Neural progenitor cell (in vitro differentiated cells): ENCODE measurements around the gene TRIM44. TPM values are rescaled to one million over a fixed set of nuclear protein-coding genes. Genes with fewer than 3 reads are reported as not detected.
A peak's percentile ranks its signal among the peaks of the same experiment; 100 is the strongest.

Source experiments
- DNase-seq: peaks from one replicate; pipeline ENCODE4 v3.0.0-alpha.2; 2016; ENCODE audit warnings: low spot score
- H2AFZ ChIP-seq: fragments of 200-600 bp; sonication (generic); replicated peaks from 2 replicates; pipeline ENCODE4 v1.6.1; 2016; ENCODE audit warnings: antibody characterized with exemption
- H3F3A ChIP-seq: fragments of 200-600 bp; sonication (generic); 2 replicates; pipeline ENCODE4 v1.6.1; 2016; ENCODE audit warnings: antibody characterized with exemption, low read depth
- H3K27ac ChIP-seq: fragments of 200-600 bp; sonication (generic); 2 replicates; pipeline ENCODE4 v1.5.1; 2016; ENCODE audit warnings: mild to moderate bottlenecking
- H3K27me3 ChIP-seq: fragments of 200-600 bp; sonication (generic); 2 replicates; pipeline ENCODE4 v1.6.1; 2016; ENCODE audit warnings: mild to moderate bottlenecking, moderate library complexity
- H3K36me3 ChIP-seq: fragments of 200-600 bp; sonication (generic); 2 replicates; pipeline ENCODE4 v1.5.1; 2016
- H3K4me1 ChIP-seq: fragments of 200-600 bp; sonication (generic); 2 replicates; pipeline ENCODE4 v1.6.1; 2016; ENCODE audit warnings: mixed run types
- H3K4me2 ChIP-seq: fragments of 200-600 bp; sonication (generic); 2 replicates; pipeline ENCODE4 v1.6.1; 2016
- H3K4me3 ChIP-seq: fragments of 200-600 bp; sonication (generic); 2 replicates; pipeline ENCODE4 v1.5.1; 2016
- H3K79me2 ChIP-seq: fragments of 200-600 bp; sonication (generic); 2 replicates; pipeline ENCODE4 v1.6.1; 2016; ENCODE audit warnings: low read depth
- H3K9ac ChIP-seq: fragments of 200-600 bp; sonication (generic); 2 replicates; pipeline ENCODE4 v1.6.1; 2016
- H3K9me3 ChIP-seq: fragments of 200-600 bp; sonication (generic); 2 replicates; pipeline ENCODE4 v1.5.1; 2016; ENCODE audit warnings: low read depth
- H4K20me1 ChIP-seq: fragments of 200-600 bp; sonication (generic); 2 replicates; pipeline ENCODE4 v1.6.1; 2016; ENCODE audit warnings: low read depth
- H3K27ac Mint-ChIP-seq: 3 replicates; pipeline ENCODE4 v1.8.0; 2021; ENCODE audit warnings: mixed read lengths
- H3K27me3 Mint-ChIP-seq: 2 replicates; pipeline ENCODE4 v1.8.0; 2022; ENCODE audit warnings: low read depth, mild to moderate bottlenecking, inconsistent platforms, moderate library complexity, mixed read lengths; ENCODE audit not compliant: insufficient read depth
- H3K36me3 Mint-ChIP-seq: 3 replicates; pipeline ENCODE4 v1.8.0; 2021; ENCODE audit warnings: mixed read lengths
- H3K4me1 Mint-ChIP-seq: 3 replicates; pipeline ENCODE4 v1.8.0; 2021; ENCODE audit warnings: mixed read lengths
- H3K4me3 Mint-ChIP-seq: 3 replicates; pipeline ENCODE4 v1.8.0; 2021; ENCODE audit warnings: mild to moderate bottlenecking, moderate library complexity, mixed read lengths
- H3K9me3 Mint-ChIP-seq: 3 replicates; pipeline ENCODE4 v1.8.0; 2020; ENCODE audit warnings: mixed read lengths
- EZH2 ChIP-seq: fragments of 200-600 bp; sonication (generic); IDR thresholded peaks from 2 replicates; pipeline ENCODE4 v1.6.1; 2017; ENCODE audit warnings: antibody characterized with exemption, mild to moderate bottlenecking, moderate library complexity
- EZH2phosphoT487 ChIP-seq: fragments of 200-600 bp; sonication (generic); IDR thresholded peaks from 2 replicates; pipeline ENCODE4 v1.6.1; 2017; ENCODE audit warnings: antibody characterized with exemption
- total RNA-seq: library from RNA; depleted of rRNA; stranded (reverse); fragments of >200 nt; gene quantifications from 2 replicates; pipeline ENCODE4 v1.2.3, GENCODE V29; 2015; ENCODE audit warnings: low replicate concordance
- TF ChIP-seq, protein P1 (sequence below): fragments of 200-600 bp; sonication (generic); IDR thresholded peaks from 2 replicates; pipeline ENCODE4 v1.5.1; 2017; ENCODE audit warnings: antibody characterized with exemption, mild to moderate bottlenecking

Gene TRIM44
- total RNA-seq, 1 donor from 2014 or later, result 44.1 TPM

- no peaks in the 10 kb centered on the region for H3K36me3 ChIP-seq
- no peak overlapping the region for H3K27ac ChIP-seq
- peaks cover 8% of the 10 kb centered on the region for H3K36me3 Mint-ChIP-seq
- no peaks in the 10 kb centered on the region for H3K79me2 ChIP-seq
- peaks cover 16% of the 10 kb centered on the region for H3K4me1 Mint-ChIP-seq
- DNase-seq, result no peak
- no peaks in the 10 kb centered on the region for H3K9me3 ChIP-seq
- no peak overlapping the region for H3K4me3 ChIP-seq
- TF ChIP-seq EZH2, result no peak
- TF ChIP-seq, protein P1, sequence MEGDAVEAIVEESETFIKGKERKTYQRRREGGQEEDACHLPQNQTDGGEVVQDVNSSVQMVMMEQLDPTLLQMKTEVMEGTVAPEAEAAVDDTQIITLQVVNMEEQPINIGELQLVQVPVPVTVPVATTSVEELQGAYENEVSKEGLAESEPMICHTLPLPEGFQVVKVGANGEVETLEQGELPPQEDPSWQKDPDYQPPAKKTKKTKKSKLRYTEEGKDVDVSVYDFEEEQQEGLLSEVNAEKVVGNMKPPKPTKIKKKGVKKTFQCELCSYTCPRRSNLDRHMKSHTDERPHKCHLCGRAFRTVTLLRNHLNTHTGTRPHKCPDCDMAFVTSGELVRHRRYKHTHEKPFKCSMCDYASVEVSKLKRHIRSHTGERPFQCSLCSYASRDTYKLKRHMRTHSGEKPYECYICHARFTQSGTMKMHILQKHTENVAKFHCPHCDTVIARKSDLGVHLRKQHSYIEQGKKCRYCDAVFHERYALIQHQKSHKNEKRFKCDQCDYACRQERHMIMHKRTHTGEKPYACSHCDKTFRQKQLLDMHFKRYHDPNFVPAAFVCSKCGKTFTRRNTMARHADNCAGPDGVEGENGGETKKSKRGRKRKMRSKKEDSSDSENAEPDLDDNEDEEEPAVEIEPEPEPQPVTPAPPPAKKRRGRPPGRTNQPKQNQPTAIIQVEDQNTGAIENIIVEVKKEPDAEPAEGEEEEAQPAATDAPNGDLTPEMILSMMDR, result no peak
- no peak for TF ChIP-seq EZH2phosphoT487
- no peaks in the 10 kb centered on the region for H4K20me1 ChIP-seq
- H3K4me1 ChIP-seq, result peaks cover 7% of the 10 kb centered on the region
- H3F3A ChIP-seq, result no peaks in the 10 kb centered on the region
- H3K9me3 Mint-ChIP-seq, result peaks cover 2% of the 10 kb centered on the region
- no peak overlapping the region for H3K27ac Mint-ChIP-seq
- H3K4me2 ChIP-seq, result no peak overlapping the region
- H3K9ac ChIP-seq, result no peak overlapping the region
- no peak overlapping the region for H3K4me3 Mint-ChIP-seq
- H3K27me3 Mint-ChIP-seq, result peaks cover 3% of the 10 kb centered on the region
- no peak overlapping the region for H2AFZ ChIP-seq
- H3K27me3 ChIP-seq, result no peaks in the 10 kb centered on the region
These were observed 136.4 kb downstream of the TRIM44 start for GRCh38 chr11:35798983-35799382.

DNA sequence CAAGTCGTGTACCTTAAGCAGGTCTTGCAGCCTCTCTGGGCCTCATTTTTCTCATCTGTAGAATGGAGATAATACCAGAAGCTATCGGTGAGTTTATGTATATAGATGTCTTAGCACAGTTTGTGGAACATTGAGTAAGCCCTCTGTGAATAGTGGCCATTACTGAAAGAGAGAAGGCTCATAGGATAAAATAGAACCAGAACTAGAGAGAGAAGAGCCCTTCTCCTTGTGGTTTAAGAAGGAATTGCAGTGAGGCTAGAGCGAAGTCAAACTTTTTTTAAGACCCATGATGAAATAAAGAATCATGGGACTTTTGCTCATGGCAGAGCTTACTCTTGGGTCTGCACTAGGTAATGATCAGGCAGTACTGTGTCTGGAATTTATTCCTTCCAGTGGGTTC is 137.1 kb downstream of the TRIM44 start:
- DNase-seq, result no peak
- no peaks in the 10 kb centered on the region for H3K36me3 ChIP-seq
- Mint-ChIP-seq H3K36me3 (peaks cover 8% of the 10 kb centered on the region), H3K27ac (no peak overlapping the region), H3K27me3 (peaks cover 3% of the 10 kb centered on the region), H3K4me1 (peaks cover 16% of the 10 kb centered on the region), H3K4me3 (no peak overlapping the region), H3K9me3 (peaks cover 2% of the 10 kb centered on the region)
- TF ChIP-seq EZH2 (no peak), EZH2phosphoT487 (no peak)
- TF ChIP-seq, protein P1, result no peak
- H3K4me2 ChIP-seq, result no peak overlapping the region
- H3K79me2 ChIP-seq, result no peaks in the 10 kb centered on the region
- no peaks in the 10 kb centered on the region for H3F3A ChIP-seq
- H3K27ac ChIP-seq, result no peak overlapping the region
- peaks cover 7% of the 10 kb centered on the region for H3K4me1 ChIP-seq
- H3K4me3 ChIP-seq, result no peak overlapping the region
- no peak overlapping the region for H2AFZ ChIP-seq
- no peak overlapping the region for H3K9ac ChIP-seq
- H3K9me3 ChIP-seq, result no peaks in the 10 kb centered on the region
- no peaks in the 10 kb centered on the region for H4K20me1 ChIP-seq
- H3K27me3 ChIP-seq, result no peaks in the 10 kb centered on the region

DNA sequence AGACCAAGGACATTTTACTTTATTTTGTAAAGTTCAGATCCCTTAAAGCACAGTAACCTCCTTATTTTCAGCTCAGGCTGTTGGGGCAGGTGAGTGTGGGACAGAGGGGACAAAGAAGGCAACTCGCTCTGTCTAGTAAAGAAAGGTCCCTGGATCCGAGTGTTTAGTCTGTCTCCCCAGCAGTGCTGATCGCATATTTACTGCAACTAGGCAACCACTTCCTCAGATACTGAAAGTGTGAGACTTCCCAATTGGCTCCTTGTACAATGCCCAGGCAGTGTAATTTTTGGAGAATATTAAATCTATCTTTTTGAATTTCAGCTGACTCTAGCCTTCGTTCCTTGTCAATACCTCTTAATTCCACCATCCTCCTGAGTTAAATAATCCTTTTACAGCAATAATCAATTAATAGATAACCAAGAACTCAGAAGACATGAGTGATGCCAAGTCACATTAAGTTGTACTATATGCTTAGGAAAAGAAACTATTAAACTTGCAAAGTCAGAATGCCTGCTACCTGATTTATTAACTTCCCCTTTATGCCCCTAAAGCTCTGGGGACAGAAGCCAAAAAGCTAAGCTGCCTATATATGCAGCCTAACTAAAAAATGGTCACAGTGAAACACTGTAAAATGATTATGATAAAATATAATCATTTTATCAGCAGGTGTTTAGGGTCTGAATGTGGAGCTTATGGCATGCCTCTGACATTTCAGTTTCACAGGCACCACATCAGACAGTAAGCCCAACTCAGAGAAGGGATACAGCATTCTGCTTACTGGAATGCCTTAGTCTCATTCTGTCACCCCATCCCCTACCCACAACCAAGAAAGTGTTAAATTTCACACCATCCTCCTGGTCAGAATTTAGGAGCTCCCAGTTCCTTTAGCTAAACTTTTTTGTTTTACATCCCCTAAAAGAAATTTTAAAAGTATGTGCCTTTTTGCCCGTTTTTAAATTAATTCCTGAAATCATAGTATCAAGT is 138.7 kb downstream of the TRIM44 start:
- H3K4me1 ChIP-seq, result peaks cover 7% of the 10 kb centered on the region
- H3K36me3 Mint-ChIP-seq, result peaks cover 7% of the 10 kb centered on the region

More for the DNA sequence above, 138.7 kb downstream of the TRIM44 start:
- H3F3A ChIP-seq, result no peaks in the 10 kb centered on the region
- Mint-ChIP-seq H3K9me3 (peaks cover 2% of the 10 kb centered on the region), H3K4me3 (no peak overlapping the region), H3K4me1 (peaks cover 16% of the 10 kb centered on the region), H3K27me3 (peaks cover 3% of the 10 kb centered on the region), H3K27ac (peak overlapping the region; percentile 72)
- no peak overlapping the region for H3K27ac ChIP-seq
- no peaks in the 10 kb centered on the region for H4K20me1 ChIP-seq
- no peak overlapping the region for H2AFZ ChIP-seq
- no peaks in the 10 kb centered on the region for H3K79me2 ChIP-seq
- no peaks in the 10 kb centered on the region for H3K9me3 ChIP-seq
- DNase-seq, result no peak
- no peak overlapping the region for H3K4me2 ChIP-seq
- no peak overlapping the region for H3K4me3 ChIP-seq
- TF ChIP-seq EZH2phosphoT487 (no peak), EZH2 (no peak)
- TF ChIP-seq, protein P1, result no peak
- no peaks in the 10 kb centered on the region for H3K36me3 ChIP-seq
- no peaks in the 10 kb centered on the region for H3K27me3 ChIP-seq
- no peak overlapping the region for H3K9ac ChIP-seq
